Pancreas (tissue), 10 donors: ENCODE results near the gene LGALS3. TPM values are rescaled to one million over a fixed set of nuclear protein-coding genes. Genes with fewer than 3 reads are reported as not detected.

Experiments used
- ATAC-seq, 4 donors: fragments of 200-7000 bp; cut with Tn5 transposase; one replicate each; pipeline versions ENCODE4 v1.8.0 to v1.9.1; 2020; ENCODE audit warnings: mild to moderate bottlenecking in 4 of 4, moderate library complexity in 4 of 4
- DNase-seq, 6 donors: peaks; one replicate each; pipeline ENCODE4 v3.0.0-alpha.2; 2020
- FAIRE-seq: peaks from 2 replicates; lab custom pipeline; 2012; peaks lifted over from hg19 to GRCh38; lab: Jason Lieb, UNC
- H3K27ac ChIP-seq, 4 donors: fragments of 200-600 bp; sonication (generic); 1 replicate in 3 of 4; 2 replicates in 1 of 4; pipeline versions ENCODE4 v1.5.0 to v1.8.0; 2020
- H3K27me3 ChIP-seq, 4 donors: fragments of 200-600 bp; one replicate each; pipeline ENCODE4 v1.8.0; 2021
- H3K36me3 ChIP-seq, 3 donors: fragments of 200-600 bp; sonication (generic) in 1 of 3; one replicate each; pipeline versions ENCODE4 v1.5.0 to v1.8.0; 2020 to 2021
- H3K4me1 ChIP-seq, 3 donors: fragments of 200-600 bp; one replicate each; pipeline ENCODE4 v1.8.0; 2021
- H3K4me3 ChIP-seq, 4 donors: fragments of 200-600 bp; sonication (generic) in 2 of 4; one replicate each; pipeline versions ENCODE4 v1.5.0 to v1.8.0; 2020 to 2021
- H3K9me3 ChIP-seq, 4 donors: fragments of 200-600 bp; one replicate each; pipeline ENCODE4 v1.8.0; 2021
- WGBS, 2 donors: extraction: QIAGEN DNeasy Blood & Tissue Kit; methylation state at CpG; one replicate each; pipeline ENCODE4 v1.1.7; 2013; 5-methylcytosine and 5-hydroxymethylcytosine counted together
- intact Hi-C, 3 donors: fragments of 100-400 bp; cut with DNase I; formaldehyde crosslinking; loops; one replicate each; pipeline versions ENCODE4 v1.11.1 to v1.14.2; 2022
- polyA plus RNA-seq, 2 donors: library from polyadenylated mRNA; stranded (reverse); fragments of 200-250 nt; gene quantifications; one replicate each; pipeline ENCODE4 v1.2.3, GENCODE V29; 2013
- total RNA-seq, 6 donors: library from RNA; stranded (reverse); fragmentation: NEBNext Ultra II Directional in 4 of 6; extraction: Animal tissue kit (Norgen Biotek cat#: 25700) in 4 of 6; gene quantifications; one replicate each; pipeline versions ENCODE4 v1.2.1 to v1.2.4, GENCODE V29; 2021 to 2023
- TF ChIP-seq, protein P1 (sequence below), 4 donors: fragments of 200-600 bp; sonication (generic) in 3 of 4; IDR thresholded peaks; one replicate each; pipeline versions ENCODE4 v1.5.0 to v1.8.0; 2021; ENCODE audit warnings: antibody characterized with exemption in 4 of 4
- donor health status: healthy with polysubstance abuse.
- donor health status: DM: no; HTN: no; CAD: no; lungs with moderate emphysema.
- donor health status: DM: no; HTN: no; CAD: no.
- donor health status: control.
- donor health status: control.
- donor health status: Bipolar disorder and iron deficiency.
- donor health status: DM: yes; HTN: yes; CAD: no.
- donor health status: DM: no; HTN: no; CAD: no.
- donor health status: DM: no; HTN: no; CAD: no.
- donor health status: DM: yes; HTN: yes; CAD: no.

LGALS3 gene
- total and polyA plus RNA-seq, 8 donors = 22.6 to 77.8 (median 50.0) TPM

DNA sequence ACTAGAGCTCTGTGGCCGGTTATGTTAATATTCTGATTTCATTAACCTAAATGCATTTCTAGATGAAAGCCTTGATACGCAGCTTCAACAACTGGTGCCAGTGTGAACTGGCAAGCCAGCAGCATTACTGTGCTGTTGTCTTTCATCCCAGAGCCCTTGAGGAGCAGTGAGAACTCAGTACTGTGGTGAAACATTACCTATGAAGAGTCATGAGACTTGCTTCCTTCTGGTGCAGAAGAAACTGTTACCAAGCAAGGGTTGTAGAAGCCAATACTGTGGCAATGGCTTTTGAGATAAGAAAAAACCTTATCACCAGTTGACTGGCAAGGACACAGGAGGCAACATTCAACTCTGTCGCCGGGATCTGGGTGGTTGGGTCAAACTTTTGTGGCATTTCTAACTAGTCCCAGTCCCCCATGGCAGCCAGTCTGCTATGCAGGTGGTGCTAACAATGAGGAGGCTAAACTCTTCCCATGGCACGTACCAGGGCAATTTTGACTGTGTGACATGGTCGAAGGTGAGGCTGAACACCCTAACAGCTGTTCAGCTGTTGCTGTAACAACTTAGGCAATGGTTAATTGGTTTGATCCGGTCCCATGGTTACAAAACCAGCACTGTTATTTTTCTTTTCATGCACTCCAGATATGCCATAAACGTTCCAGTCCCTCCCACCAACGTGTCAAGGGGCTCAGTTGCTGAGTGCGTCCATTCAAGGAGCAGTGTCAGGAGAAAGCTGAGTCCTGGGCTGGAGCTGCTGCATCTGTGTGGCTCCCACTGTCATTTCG is 12.6 kb upstream of the LGALS3 start:
- Histone ChIP-seq H3K4me1 (peaks cover 11 to 19% (median 17%) of the 10 kb centered on the region in 3 donors), H3K4me3 (no peak overlapping the region), H3K36me3 (no peaks in the 10 kb centered on the region), H3K27ac (peak overlapping the region; percentile 65 to 86 (median 80)), H3K9me3 (no peaks in the 10 kb centered on the region), H3K27me3 (no peaks in the 10 kb centered on the region)
- ATAC-seq = peak; percentile 83 to 90 (median 88)
- FAIRE-seq = no peak
- WGBS, 2 donors = 16 to 20% methylated on average over 11 of the region's 11 CpGs
- peak in 5 of 6 donors; percentile 45 to 74 (median 61) for DNase-seq
- TF ChIP-seq, protein P1, sequence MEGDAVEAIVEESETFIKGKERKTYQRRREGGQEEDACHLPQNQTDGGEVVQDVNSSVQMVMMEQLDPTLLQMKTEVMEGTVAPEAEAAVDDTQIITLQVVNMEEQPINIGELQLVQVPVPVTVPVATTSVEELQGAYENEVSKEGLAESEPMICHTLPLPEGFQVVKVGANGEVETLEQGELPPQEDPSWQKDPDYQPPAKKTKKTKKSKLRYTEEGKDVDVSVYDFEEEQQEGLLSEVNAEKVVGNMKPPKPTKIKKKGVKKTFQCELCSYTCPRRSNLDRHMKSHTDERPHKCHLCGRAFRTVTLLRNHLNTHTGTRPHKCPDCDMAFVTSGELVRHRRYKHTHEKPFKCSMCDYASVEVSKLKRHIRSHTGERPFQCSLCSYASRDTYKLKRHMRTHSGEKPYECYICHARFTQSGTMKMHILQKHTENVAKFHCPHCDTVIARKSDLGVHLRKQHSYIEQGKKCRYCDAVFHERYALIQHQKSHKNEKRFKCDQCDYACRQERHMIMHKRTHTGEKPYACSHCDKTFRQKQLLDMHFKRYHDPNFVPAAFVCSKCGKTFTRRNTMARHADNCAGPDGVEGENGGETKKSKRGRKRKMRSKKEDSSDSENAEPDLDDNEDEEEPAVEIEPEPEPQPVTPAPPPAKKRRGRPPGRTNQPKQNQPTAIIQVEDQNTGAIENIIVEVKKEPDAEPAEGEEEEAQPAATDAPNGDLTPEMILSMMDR (IDR thresholded peaks at IDR 0.05) = no peak
- intact Hi-C loops = no loop called here

DNA sequence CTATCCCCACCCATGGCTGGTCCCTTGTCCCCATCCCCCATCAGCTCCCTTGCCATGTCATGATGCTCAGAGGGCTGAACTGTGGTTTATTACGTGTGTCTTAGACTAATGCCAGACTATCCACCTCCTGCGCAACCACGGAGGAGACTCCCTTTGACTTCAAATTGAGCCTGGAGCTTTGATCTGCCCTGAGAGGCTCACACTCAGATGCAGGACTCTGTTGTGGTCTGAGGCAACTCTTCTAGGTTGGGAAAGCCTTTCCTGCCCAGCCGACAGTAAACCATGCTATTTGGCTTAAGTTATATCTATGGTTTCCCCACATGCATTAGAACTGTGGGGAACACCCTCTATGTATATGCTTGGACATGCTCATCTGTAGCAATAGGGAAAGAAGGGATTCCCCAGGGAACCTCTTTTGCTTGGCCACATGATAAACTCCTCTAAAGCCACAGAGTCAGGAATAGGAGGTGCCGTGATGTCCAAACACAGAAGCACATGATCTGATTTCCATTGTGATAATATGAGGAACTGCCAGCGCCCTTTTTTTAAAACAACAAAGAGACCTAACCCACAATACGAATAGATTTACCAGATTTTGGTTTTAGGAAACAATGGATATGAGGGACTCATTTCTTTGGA is 11.1 kb upstream of the LGALS3 start:
- intact Hi-C loops = no loop called here
- FAIRE-seq = no peak
- Histone ChIP-seq H3K4me1 (peaks cover 20 to 29% (median 26%) of the 10 kb centered on the region in 3 donors), H3K27me3 (no peaks in the 10 kb centered on the region), H3K4me3 (no peak overlapping the region), H3K27ac (peak overlapping the region in 2 of 4 donors; percentile 43 to 57), H3K9me3 (no peaks in the 10 kb centered on the region), H3K36me3 (no peaks in the 10 kb centered on the region)
- DNase-seq = no peak
- peak in 1 of 4 donors; percentile 7 for ATAC-seq
- TF ChIP-seq, protein P1 (IDR thresholded peaks at IDR 0.05) = no peak
- 83 to 85% methylated on average over 7 of the region's 7 CpGs for WGBS, 2 donors

GRCh38 chr14:55118761-55119160 is 10.3 kb upstream of the LGALS3 start:
- intact Hi-C loops = no loop called here
- no peak overlapping the region for H3K4me3 ChIP-seq
- peaks cover 21 to 32% (median 31%) of the 10 kb centered on the region in 3 donors for H3K4me1 ChIP-seq
- DNase-seq = no peak
- H3K36me3 ChIP-seq = no peaks in the 10 kb centered on the region
- no peak for ATAC-seq
- WGBS, 2 donors = 60 to 77% methylated on average over 3 of the region's 3 CpGs
- peak overlapping the region in 2 of 4 donors; percentile 22 to 57 for H3K27ac ChIP-seq
- TF ChIP-seq, protein P1 (IDR thresholded peaks at IDR 0.05) = no peak
- H3K27me3 ChIP-seq = no peaks in the 10 kb centered on the region
- no peaks in the 10 kb centered on the region for H3K9me3 ChIP-seq
- no peak for FAIRE-seq

DNA sequence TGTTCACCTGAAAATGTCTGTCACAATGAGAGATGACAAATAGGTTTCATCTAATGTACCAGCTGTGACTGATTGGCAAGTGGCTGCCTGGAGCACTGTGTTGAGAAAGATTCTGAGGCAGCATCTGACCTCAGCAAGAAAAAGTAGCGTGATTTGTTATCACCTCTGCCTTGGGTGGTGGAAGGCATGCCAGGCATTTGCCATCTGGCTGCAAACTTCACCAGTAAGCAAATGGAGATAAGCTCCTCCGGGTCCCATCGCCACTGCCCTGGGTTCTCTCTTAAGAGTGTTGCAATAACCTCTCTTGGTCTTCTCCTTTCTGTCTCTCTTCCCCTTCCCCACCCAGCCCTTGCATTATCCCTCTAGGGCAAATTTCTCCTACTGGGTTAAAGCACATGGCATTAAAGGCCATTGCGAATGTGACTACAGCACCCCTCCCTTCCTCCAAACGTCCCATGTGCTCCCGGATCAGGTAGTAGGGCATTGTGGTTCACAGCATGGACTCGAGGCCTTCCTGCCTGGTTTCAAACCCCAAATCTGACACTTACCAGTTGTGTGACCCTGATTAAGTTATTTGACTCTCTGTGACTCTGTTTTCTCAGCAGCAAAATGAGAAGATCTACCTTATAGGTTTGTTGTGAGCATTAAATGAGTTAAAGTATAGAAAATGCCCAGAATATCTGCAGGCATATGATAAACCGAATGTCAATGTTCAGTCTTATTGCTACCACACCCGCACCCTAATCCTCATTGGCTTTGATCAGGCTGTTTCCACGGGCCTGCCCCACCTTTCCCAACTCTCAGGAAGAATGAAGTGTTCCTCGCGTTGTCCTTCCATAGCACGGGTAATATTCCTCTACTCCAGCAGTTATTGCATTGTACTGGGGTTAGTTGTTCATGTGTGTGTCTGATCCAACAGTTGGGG is 8.2 kb upstream of the LGALS3 start:
- no peak for FAIRE-seq

More for the DNA sequence above, 8.2 kb upstream of the LGALS3 start:
- H3K9me3 ChIP-seq = no peaks in the 10 kb centered on the region
- WGBS, 2 donors = 78 to 80% methylated on average over 13 of the region's 13 CpGs
- H3K4me3 ChIP-seq = no peak overlapping the region
- intact Hi-C loops = no loop called here
- H3K36me3 ChIP-seq = no peaks in the 10 kb centered on the region
- peaks cover 14 to 25% (median 24%) of the 10 kb centered on the region in 3 donors for H3K4me1 ChIP-seq
- no peaks in the 10 kb centered on the region for H3K27me3 ChIP-seq
- no peak overlapping the region for H3K27ac ChIP-seq
- TF ChIP-seq, protein P1 (IDR thresholded peaks at IDR 0.05) = no peak
- DNase-seq (no peak), ATAC-seq (no peak)
